K562 (cell line): ENCODE data around the gene KIF26B. TPM values are rescaled to one million over a fixed set of nuclear protein-coding genes. Genes with fewer than 3 reads are reported as not detected.
A peak's percentile ranks its signal among the peaks of the same experiment; 100 is the strongest.

ENCODE experiments used
- ATAC-seq: fragments of 200-7000 bp; cut with Tn5 transposase; 3 replicates; pipeline ENCODE4 v1.9.1; 2020; ENCODE audit warnings: moderate library complexity
- BruUV-seq: library from RNA; stranded (reverse); fragments of 400-500 nt; replicated peaks from 2 replicates; lab custom pipeline; 2021; lab: Mats Ljungman, UMichigan
- CTCF ChIA-PET: fragments of 300-600 bp; formaldehyde crosslinking; extraction: SDS; loops from one replicate; lab custom pipeline; 2021; ENCODE audit warnings: low intra/inter-chr PET ratio; lab: Yijun Ruan, JAX
- POLR2A ChIA-PET: fragments of 300-600, 350-650 bp; sonication (Branson Sonifier 250); formaldehyde crosslinking; extraction: SDS; loops from one replicate; lab custom pipeline; 2021; ENCODE audit warnings: antibody characterized with exemption, inconsistent platforms; lab: Yijun Ruan, JAX
- DNase-seq, 4 experiments: peaks; one replicate each; pipeline versions ENCODE4 v3.0.0 to v3.0.0-alpha.2; 2011 to 2018; ENCODE audit warnings: low spot score in 3 of 4, mixed read lengths in 3 of 4; ENCODE audit errors: extremely low read depth in 1 of 4
- FAIRE-seq: peaks from 2 replicates; lab custom pipeline; 2011; peaks lifted over from hg19 to GRCh38; lab: Jason Lieb, UNC
- H2AFZ ChIP-seq: 2 replicates; pipeline ENCODE4 v1.6.0; 2011; ENCODE audit warnings: low read depth, low read length, control low read depth, inconsistent platforms
- H3K27ac ChIP-seq: fragments of 200-600 bp; 3 replicates; pipeline ENCODE4 v1.8.0; 2011; ENCODE audit warnings: low read depth, mild to moderate bottlenecking, control low read depth, inconsistent platforms, low read length, moderate library complexity, mixed read lengths; ENCODE audit errors: extremely low read depth
- H3K27me3 ChIP-seq, 2 experiments: fragments of 300-600 bp in 1 of 2; 2 replicates in 1 of 2; 3 replicates in 1 of 2; pipeline versions ENCODE4 v1.6.0 to v1.8.0; 2011; ENCODE audit warnings: inconsistent platforms in 2 of 2, low read length in 2 of 2, mild to moderate bottlenecking in 1 of 2, mixed read lengths in 1 of 2, moderate library complexity in 1 of 2; ENCODE audit not compliant: control insufficient read depth in 2 of 2, insufficient read depth in 2 of 2
- H3K36me3 ChIP-seq: fragments of 300-600 bp; 3 replicates; pipeline ENCODE4 v1.8.0; 2011; ENCODE audit warnings: mild to moderate bottlenecking, low read length, inconsistent platforms; ENCODE audit not compliant: control insufficient read depth, insufficient read depth
- H3K4me1 ChIP-seq, 2 experiments: fragments of 200-600 bp in 1 of 2; replicated peaks in 1 of 2; 2 replicates in 1 of 2; 3 replicates in 1 of 2; pipeline versions ENCODE4 v1.5.1 to v1.8.0; 2011; ENCODE audit warnings: inconsistent platforms in 2 of 2, low read length in 2 of 2, mild to moderate bottlenecking in 1 of 2, mixed read lengths in 1 of 2, moderate library complexity in 1 of 2; ENCODE audit not compliant: control insufficient read depth in 2 of 2, insufficient read depth in 2 of 2
- H3K4me2 ChIP-seq: 2 replicates; pipeline ENCODE4 v1.6.1; 2011; ENCODE audit warnings: low read length, control low read depth, inconsistent platforms, mixed read lengths; ENCODE audit not compliant: insufficient read depth
- H3K4me3 ChIP-seq: fragments of 200-600 bp; sonication (generic), shearing (Covaris generic); 2 replicates; pipeline ENCODE4 v1.5.1; 2016; ENCODE audit warnings: control low read depth, inconsistent platforms
- H3K79me2 ChIP-seq: fragments of 200-600 bp; 3 replicates; pipeline ENCODE4 v1.8.0; 2011; ENCODE audit warnings: low read length, inconsistent platforms; ENCODE audit not compliant: control insufficient read depth, insufficient read depth
- H3K9ac ChIP-seq, 2 experiments: 2 replicates each; pipeline versions ENCODE4 v1.6.0 to v1.6.1; 2011; ENCODE audit warnings: low read depth in 2 of 2, low read length in 2 of 2, control low read depth in 1 of 2, inconsistent platforms in 1 of 2, mild to moderate bottlenecking in 1 of 2, mixed read lengths in 1 of 2; ENCODE audit not compliant: insufficient read depth in 1 of 2
- H3K9me1 ChIP-seq: one replicate; pipeline ENCODE4 v1.6.0; 2011; ENCODE audit warnings: inconsistent platforms, mild to moderate bottlenecking, low read length, moderate library complexity; ENCODE audit not compliant: control insufficient read depth, insufficient read depth
- H3K9me3 ChIP-seq: replicated peaks from 2 replicates; pipeline ENCODE4 v1.5.1; 2011; ENCODE audit warnings: low read depth, low read length, inconsistent platforms; ENCODE audit not compliant: control insufficient read depth, insufficient read depth
- H4K20me1 ChIP-seq: replicated peaks from 2 replicates; pipeline ENCODE4 v1.6.1; 2011; ENCODE audit warnings: low read length, inconsistent platforms, mixed read lengths; ENCODE audit not compliant: control insufficient read depth, insufficient read depth
- HIVEP1 ChIP-seq: fragments of 250-450 bp; sonication (Bioruptor Pico); IDR thresholded peaks from 2 replicates; pipeline ENCODE4 v1.4.0; 2020; ENCODE audit warnings: mild to moderate bottlenecking
- IFI16 ChIP-seq: fragments of 250-450 bp; sonication (Bioruptor Pico); IDR thresholded peaks from 2 replicates; pipeline ENCODE4 v2.1.2; 2022; ENCODE audit warnings: mild to moderate bottlenecking, inconsistent platforms
- MYC ChIP-seq, 2 experiments: fragments of 250-450 bp in 1 of 2; sonication (Bioruptor Pico) in 1 of 2; IDR thresholded peaks; 2 replicates each; pipeline versions ENCODE4 v1.5.1 to v1.6.1; 2012 to 2021; ENCODE audit warnings: low read depth in 2 of 2, borderline replicate concordance in 1 of 2, improper control_type of control experiment in 1 of 2, low read length in 1 of 2, mild to moderate bottlenecking in 1 of 2, moderate library complexity in 1 of 2
- NFRKB ChIP-seq: fragments of 450-650 bp; IDR thresholded peaks from 2 replicates; pipeline ENCODE4 v1.6.1; 2016; ENCODE audit warnings: low read depth
- NR2C1 ChIP-seq, 2 experiments: fragments of 450-650 bp; IDR thresholded peaks; 2 replicates each; pipeline ENCODE4 v1.6.1; 2017; ENCODE audit warnings: mild to moderate bottlenecking in 2 of 2, antibody characterized with exemption in 1 of 2, inconsistent platforms in 1 of 2, missing compliant biosample characterization in 1 of 2, missing genetic modification characterization in 1 of 2
- OTX1 ChIP-seq: fragments of 450-650 bp; formaldehyde crosslinking; IDR thresholded peaks from 2 replicates; pipeline ENCODE4 v1.4.0; 2022; ENCODE audit warnings: mild to moderate bottlenecking
- PHTF2 ChIP-seq: fragments of 250-450 bp; sonication (Bioruptor Pico); IDR thresholded peaks from 2 replicates; pipeline ENCODE4 v1.5.0; 2021; ENCODE audit warnings: mild to moderate bottlenecking
- ZNF444 ChIP-seq: fragments of 250-450 bp; sonication (Bioruptor Pico); IDR thresholded peaks from 2 replicates; pipeline ENCODE4 v1.4.0; 2020; ENCODE audit warnings: mild to moderate bottlenecking, moderate library complexity
- ZNF644 ChIP-seq: fragments of 200-800 bp; sonication (Bioruptor generic); IDR thresholded peaks from 2 replicates; pipeline ENCODE4 v1.6.1; 2016; ENCODE audit warnings: low read depth, missing genetic modification characterization, missing compliant biosample characterization
- ZNF76 ChIP-seq: fragments of 250-450 bp; sonication (Bioruptor Pico); IDR thresholded peaks from 2 replicates; pipeline ENCODE4 v1.4.0; 2020; ENCODE audit warnings: mild to moderate bottlenecking, moderate library complexity, borderline replicate concordance
- WGBS: fragments of 100-300 bp; shearing (Covaris generic); methylation state at CpG from one replicate; pipeline ENCODE4 v1.1.6; 2016; ENCODE audit warnings: low coverage, mixed read lengths; ENCODE audit not compliant: insufficient coverage; ENCODE audit errors: missing lambda C conversion rate; 5-methylcytosine and 5-hydroxymethylcytosine counted together
- in situ Hi-C: fragments of 300-500 bp; cut with MboI; formaldehyde crosslinking; loops from 4 replicates; pipeline ENCODE4 v1.15.0; 2018; ENCODE audit warnings: inconsistent platforms, mixed read lengths
- intact Hi-C: fragments of 100-400 bp; cut with micrococcal nuclease; formaldehyde crosslinking; loops from 2 replicates; pipeline ENCODE4 v1.14.2; 2022
- polyA plus RNA-seq, 8 experiments: library from polyadenylated mRNA; depleted of rRNA in 4 of 8; stranded (reverse) in 5 of 8; unstranded in 3 of 8; fragments of >200 nt; fragmentation: Nextera tagmentation in 2 of 8; fragmentation: Illumina TruSeq in 1 of 8; extraction: Ambion mirVana in 2 of 8; extraction: Trizol in 1 of 8; gene quantifications; 2 replicates each; pipeline versions ENCODE4 v1.2.1 to v1.2.3, GENCODE V29; 2011 to 2014; ENCODE audit warnings: inconsistent platforms in 1 of 8, missing spikeins in 1 of 8
- total RNA-seq, 7 experiments: library from RNA; depleted of rRNA in 6 of 7; stranded (reverse); fragments of >200 nt in 6 of 7; fragmentation: Illumina TruSeq in 2 of 7; extraction: Trizol in 2 of 7; gene quantifications; 2 replicates each; pipeline versions ENCODE4 v1.2.1 to v1.2.3, GENCODE V29; 2011 to 2021; ENCODE audit warnings: low replicate concordance in 1 of 7
- TF ChIP-seq, protein P1 (sequence below): fragments of 250-450 bp; sonication (Bioruptor Pico); IDR thresholded peaks from 2 replicates; pipeline ENCODE4 v1.5.0; 2021
- TF ChIP-seq, protein P2 (sequence below): sonication (generic); formaldehyde crosslinking; IDR thresholded peaks from 2 replicates; pipeline ENCODE4 v1.8.0; 2022; ENCODE audit warnings: mild to moderate bottlenecking, missing genetic modification reagents
- TF ChIP-seq, protein P3 (sequence below): fragments of 450-650 bp; IDR thresholded peaks from 2 replicates; pipeline ENCODE4 v1.6.1; 2018; ENCODE audit warnings: mild to moderate bottlenecking, low read depth; ENCODE audit not compliant: partially characterized antibody
- TF ChIP-seq, protein P4 (sequence below), 2 experiments: IDR thresholded peaks in 1 of 2; conservative IDR thresholded peaks in 1 of 2; 2 replicates each; pipeline ENCODE4 v1.6.1; 2016; ENCODE audit warnings: low read depth in 2 of 2, mild to moderate bottlenecking in 1 of 2, missing compliant biosample characterization in 1 of 2, missing genetic modification characterization in 1 of 2, moderate library complexity in 1 of 2

The KIF26B gene
- total and polyA plus RNA-seq, 9 of the 15 experiments (the other 6 are each of a cell fraction or from before 2014, with no cell fraction given) = 0.02 to 0.08 (median 0.03) TPM; not detected in 6

DNA sequence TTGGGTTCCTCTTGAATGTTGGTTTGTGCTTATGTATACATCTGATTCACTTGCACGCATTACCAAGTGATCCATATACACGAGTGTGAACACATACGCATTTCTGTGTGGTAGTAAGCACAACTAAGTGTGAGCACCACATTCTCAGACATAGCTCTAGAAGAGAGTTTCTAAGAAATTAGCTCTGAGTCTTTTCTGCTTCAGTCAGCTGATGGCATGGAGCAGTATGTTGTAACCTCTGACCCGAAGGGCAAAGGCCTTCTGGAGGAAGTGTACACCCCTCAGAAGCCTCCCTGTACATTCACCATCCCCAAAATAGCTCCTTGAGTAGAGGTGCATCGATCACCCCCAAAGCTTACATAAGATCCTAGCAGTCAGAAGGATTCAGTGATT is 183.7 kb downstream of the KIF26B start (continued):
- TF ChIP-seq OTX1 (CRISPR knock-in tag) = no peak
- TF ChIP-seq ZNF444 (CRISPR knock-in tag) = no peak
- no peak for TF ChIP-seq HIVEP1 (CRISPR knock-in tag)
- TF ChIP-seq MYC (IDR thresholded peaks at IDR 0.05; ENCODE audit: low read depth, low read length) = no peak
- no peak for TF ChIP-seq MYC (CRISPR knock-in tag; IDR thresholded peaks at IDR 0.05; ENCODE audit: borderline replicate concordance, low read depth)
- TF ChIP-seq IFI16 = no peak
- TF ChIP-seq NR2C1 (IDR thresholded peaks at IDR 0.05) = peak; percentile 79
- peak; percentile 76 for TF ChIP-seq NR2C1 (tag; IDR thresholded peaks at IDR 0.05)
- TF ChIP-seq, all 486 proteins: peak for 5

DNA sequence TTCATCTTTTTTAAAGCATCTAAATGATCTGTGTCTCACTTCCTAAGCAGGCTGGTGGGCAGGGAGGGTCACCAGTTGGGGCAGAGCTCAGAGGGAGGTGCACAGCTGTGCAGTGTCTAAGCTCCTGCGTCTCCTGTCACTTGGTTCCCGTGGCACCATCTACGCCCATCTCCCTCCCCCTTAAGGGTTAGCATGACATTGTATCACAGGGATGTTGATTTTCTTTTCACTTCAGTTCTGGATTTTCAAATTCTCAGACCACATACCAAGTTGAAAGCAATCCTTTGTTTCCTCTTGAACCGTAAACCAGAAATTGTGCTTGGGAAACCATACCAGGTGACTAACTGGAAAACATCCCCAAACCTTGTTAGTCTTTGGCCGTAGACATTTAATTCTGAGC is 187.0 kb downstream of the KIF26B start:
- in situ Hi-C loops = no loop called here
- no peaks in the 10 kb centered on the region for H3K9me1 ChIP-seq
- POLR2A ChIA-PET = no interaction called here
- no peak for ATAC-seq
- no peak for FAIRE-seq
- H3K79me2 ChIP-seq = no peaks in the 10 kb centered on the region
- peaks cover 19 to 26% of the 10 kb centered on the region in 2 experiments; a peak in 4 of 5 replicates for H3K4me1 ChIP-seq
- peaks cover 6 to 12% of the 10 kb centered on the region in 2 experiments; a peak in 4 of 5 replicates for H3K27me3 ChIP-seq
- H3K9me3 ChIP-seq = no peaks in the 10 kb centered on the region
- H2AFZ ChIP-seq = no peak overlapping the region
- 30% methylated on average over 5 of the region's 5 CpGs for WGBS
- DNase-seq = no peak
- TF ChIP-seq, protein P1, sequence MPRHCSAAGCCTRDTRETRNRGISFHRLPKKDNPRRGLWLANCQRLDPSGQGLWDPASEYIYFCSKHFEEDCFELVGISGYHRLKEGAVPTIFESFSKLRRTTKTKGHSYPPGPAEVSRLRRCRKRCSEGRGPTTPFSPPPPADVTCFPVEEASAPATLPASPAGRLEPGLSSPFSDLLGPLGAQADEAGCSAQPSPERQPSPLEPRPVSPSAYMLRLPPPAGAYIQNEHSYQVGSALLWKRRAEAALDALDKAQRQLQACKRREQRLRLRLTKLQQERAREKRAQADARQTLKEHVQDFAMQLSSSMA (CRISPR knock-in tag) = no peak
- TF ChIP-seq, protein P2, sequence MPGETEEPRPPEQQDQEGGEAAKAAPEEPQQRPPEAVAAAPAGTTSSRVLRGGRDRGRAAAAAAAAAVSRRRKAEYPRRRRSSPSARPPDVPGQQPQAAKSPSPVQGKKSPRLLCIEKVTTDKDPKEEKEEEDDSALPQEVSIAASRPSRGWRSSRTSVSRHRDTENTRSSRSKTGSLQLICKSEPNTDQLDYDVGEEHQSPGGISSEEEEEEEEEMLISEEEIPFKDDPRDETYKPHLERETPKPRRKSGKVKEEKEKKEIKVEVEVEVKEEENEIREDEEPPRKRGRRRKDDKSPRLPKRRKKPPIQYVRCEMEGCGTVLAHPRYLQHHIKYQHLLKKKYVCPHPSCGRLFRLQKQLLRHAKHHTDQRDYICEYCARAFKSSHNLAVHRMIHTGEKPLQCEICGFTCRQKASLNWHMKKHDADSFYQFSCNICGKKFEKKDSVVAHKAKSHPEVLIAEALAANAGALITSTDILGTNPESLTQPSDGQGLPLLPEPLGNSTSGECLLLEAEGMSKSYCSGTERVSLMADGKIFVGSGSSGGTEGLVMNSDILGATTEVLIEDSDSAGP (CRISPR knock-in tag) = no peak
- TF ChIP-seq NFRKB = no peak
- no peak for TF ChIP-seq ZNF644
- no peak for TF ChIP-seq ZNF76 (CRISPR knock-in tag)
- TF ChIP-seq, protein P3, sequence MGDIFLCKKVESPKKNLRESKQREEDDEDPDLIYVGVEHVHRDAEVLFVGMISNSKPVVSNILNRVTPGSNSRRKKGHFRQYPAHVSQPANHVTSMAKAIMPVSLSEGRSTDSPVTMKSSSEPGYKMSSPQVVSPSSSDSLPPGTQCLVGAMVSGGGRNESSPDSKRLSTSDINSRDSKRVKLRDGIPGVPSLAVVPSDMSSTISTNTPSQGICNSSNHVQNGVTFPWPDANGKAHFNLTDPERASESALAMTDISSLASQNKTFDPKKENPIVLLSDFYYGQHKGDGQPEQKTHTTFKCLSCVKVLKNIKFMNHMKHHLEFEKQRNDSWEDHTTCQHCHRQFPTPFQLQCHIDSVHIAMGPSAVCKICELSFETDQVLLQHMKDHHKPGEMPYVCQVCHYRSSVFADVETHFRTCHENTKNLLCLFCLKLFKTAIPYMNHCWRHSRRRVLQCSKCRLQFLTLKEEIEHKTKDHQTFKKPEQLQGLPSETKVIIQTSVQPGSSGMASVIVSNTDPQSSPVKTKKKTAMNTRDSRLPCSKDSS = no peak
- no peak for TF ChIP-seq PHTF2 (CRISPR knock-in tag)
- TF ChIP-seq, protein P4, sequence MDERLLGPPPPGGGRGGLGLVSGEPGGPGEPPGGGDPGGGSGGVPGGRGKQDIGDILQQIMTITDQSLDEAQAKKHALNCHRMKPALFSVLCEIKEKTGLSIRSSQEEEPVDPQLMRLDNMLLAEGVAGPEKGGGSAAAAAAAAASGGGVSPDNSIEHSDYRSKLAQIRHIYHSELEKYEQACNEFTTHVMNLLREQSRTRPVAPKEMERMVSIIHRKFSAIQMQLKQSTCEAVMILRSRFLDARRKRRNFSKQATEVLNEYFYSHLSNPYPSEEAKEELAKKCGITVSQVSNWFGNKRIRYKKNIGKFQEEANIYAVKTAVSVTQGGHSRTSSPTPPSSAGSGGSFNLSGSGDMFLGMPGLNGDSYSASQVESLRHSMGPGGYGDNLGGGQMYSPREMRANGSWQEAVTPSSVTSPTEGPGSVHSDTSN (CRISPR knock-in tag; IDR thresholded peaks at IDR 0.05; ENCODE audit: low read depth) = no peak
- TF ChIP-seq, protein P4 (tag; conservative IDR thresholded peaks at IDR 0.05; ENCODE audit: low read depth) = no peak
- TF ChIP-seq, all 486 proteins: peak for 0
- Histone ChIP-seq H3K9ac (no peak overlapping the region), H3K4me2 (no peak overlapping the region), H3K27ac (no peak overlapping the region), H4K20me1 (no peaks in the 10 kb centered on the region), H3K36me3 (no peaks in the 10 kb centered on the region), H3K4me3 (no peak overlapping the region)
- intact Hi-C loops = no loop called here
- no TSS peak for BruUV-seq
- CTCF ChIA-PET = no interaction called here
